ENCODE results near the gene CDK14. TPM values are rescaled to one million over a fixed set of nuclear protein-coding genes. Genes with fewer than 3 reads are reported as not detected.

CDK14 gene
- total RNA-seq, 2 donors from 2014 or later: 1.9 to 4.9 TPM

GRCh38 chr7:90968871-90969270 lies 372.8 kb downstream of the CDK14 start:
- intact Hi-C loops (cut with DNase I): no loop called here
- H3K36me3 ChIP-seq: no peaks in the 10 kb centered on the region
- no peaks in the 10 kb centered on the region for H3K27me3 ChIP-seq
- H3K4me3 ChIP-seq: no peak overlapping the region
- no peaks in the 10 kb centered on the region for H3K4me1 ChIP-seq
- TF ChIP-seq, protein P1, sequence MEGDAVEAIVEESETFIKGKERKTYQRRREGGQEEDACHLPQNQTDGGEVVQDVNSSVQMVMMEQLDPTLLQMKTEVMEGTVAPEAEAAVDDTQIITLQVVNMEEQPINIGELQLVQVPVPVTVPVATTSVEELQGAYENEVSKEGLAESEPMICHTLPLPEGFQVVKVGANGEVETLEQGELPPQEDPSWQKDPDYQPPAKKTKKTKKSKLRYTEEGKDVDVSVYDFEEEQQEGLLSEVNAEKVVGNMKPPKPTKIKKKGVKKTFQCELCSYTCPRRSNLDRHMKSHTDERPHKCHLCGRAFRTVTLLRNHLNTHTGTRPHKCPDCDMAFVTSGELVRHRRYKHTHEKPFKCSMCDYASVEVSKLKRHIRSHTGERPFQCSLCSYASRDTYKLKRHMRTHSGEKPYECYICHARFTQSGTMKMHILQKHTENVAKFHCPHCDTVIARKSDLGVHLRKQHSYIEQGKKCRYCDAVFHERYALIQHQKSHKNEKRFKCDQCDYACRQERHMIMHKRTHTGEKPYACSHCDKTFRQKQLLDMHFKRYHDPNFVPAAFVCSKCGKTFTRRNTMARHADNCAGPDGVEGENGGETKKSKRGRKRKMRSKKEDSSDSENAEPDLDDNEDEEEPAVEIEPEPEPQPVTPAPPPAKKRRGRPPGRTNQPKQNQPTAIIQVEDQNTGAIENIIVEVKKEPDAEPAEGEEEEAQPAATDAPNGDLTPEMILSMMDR (IDR thresholded peaks at IDR 0.05): no peak
- no peaks in the 10 kb centered on the region for H3K9me3 ChIP-seq
- no peak overlapping the region for H3K9ac ChIP-seq (ENCODE audit: low read depth in 2 of 2, low read length in 2 of 2)
- H3K27ac ChIP-seq: no peak overlapping the region
- DNase-seq: no peak

DNA sequence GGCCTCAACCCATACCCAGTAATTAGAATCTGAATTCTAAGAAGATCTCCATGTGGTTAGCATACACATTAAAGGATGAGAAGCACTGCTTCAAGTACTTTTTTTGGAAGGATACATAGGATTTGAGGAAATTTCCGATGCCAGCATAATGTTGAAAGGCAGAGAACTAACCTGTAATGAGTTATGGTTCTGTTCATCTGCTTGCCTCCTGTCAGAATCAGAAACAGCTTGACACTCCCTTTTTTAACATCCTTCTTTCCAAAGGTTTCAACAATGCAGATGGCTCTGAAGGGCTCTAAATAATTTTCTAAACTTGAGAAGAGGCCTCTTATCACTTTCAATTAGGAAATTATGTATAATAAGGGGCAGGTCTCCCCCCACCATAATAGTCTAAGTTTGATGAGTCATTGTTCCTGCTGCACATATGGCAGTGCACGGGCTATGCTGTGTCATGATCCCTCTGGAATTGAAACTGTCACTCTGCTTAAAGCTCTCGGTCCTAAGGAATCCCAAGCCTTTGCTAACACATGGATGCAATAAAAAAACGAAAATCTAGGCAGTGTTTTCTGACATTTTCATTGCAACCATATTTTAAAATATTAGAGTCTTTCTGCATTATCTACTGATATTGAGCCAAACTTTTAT lies 376.9 kb downstream of the CDK14 start:
- Histone ChIP-seq H3K4me1 (no peaks in the 10 kb centered on the region), H3K9me3 (no peaks in the 10 kb centered on the region), H3K27ac (no peak overlapping the region), H3K36me3 (no peaks in the 10 kb centered on the region), H3K27me3 (no peaks in the 10 kb centered on the region), H3K4me3 (no peak overlapping the region), H3K9ac (ENCODE audit: low read depth in 2 of 2, low read length in 2 of 2) (no peak overlapping the region)
- no peak for DNase-seq
- intact Hi-C loops (cut with DNase I): no loop called here
- TF ChIP-seq, protein P1 (IDR thresholded peaks at IDR 0.05): no peak

DNA sequence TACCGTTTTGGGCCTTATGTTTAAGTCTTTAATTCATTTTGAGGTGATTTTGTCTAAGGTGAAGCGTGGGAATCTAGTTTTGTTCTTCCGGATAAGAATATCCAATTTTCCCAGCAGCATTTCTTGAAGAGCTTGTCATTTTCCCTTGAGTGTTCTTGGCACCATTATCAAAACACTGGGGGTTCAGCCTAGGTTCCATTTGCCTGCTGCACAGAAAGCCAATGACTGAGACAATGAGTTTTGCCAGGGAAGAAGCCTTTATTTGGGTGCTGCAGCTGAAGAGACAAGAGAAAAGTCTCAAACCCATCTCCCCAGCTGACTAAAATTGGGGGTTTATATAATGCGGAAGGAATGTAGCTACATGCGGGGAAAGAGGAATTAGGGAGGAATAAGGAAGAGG lies 380.9 kb downstream of the CDK14 start:
- Histone ChIP-seq H3K9me3 (no peaks in the 10 kb centered on the region), H3K4me1 (no peaks in the 10 kb centered on the region), H3K27ac (no peak overlapping the region), H3K4me3 (no peak overlapping the region), H3K27me3 (no peaks in the 10 kb centered on the region), H3K36me3 (no peaks in the 10 kb centered on the region), H3K9ac (ENCODE audit: low read depth in 2 of 2, low read length in 2 of 2) (no peak overlapping the region)
- intact Hi-C loops (cut with DNase I): no loop called here
- no peak for DNase-seq
- TF ChIP-seq, protein P1 (IDR thresholded peaks at IDR 0.05): no peak

- Histone ChIP-seq H3K9ac (ENCODE audit: low read depth in 2 of 2, low read length in 2 of 2) (no peak overlapping the region), H3K27me3 (no peaks in the 10 kb centered on the region), H3K27ac (no peak overlapping the region), H3K36me3 (no peaks in the 10 kb centered on the region), H3K4me1 (no peaks in the 10 kb centered on the region), H3K4me3 (no peak overlapping the region), H3K9me3 (no peaks in the 10 kb centered on the region)
- TF ChIP-seq, protein P1 (IDR thresholded peaks at IDR 0.05): no peak
- no peak for DNase-seq
- intact Hi-C loops (cut with DNase I): no loop called here
These were observed 384.4 kb downstream of the CDK14 start for GRCh38 chr7:90980545-90980944.

GRCh38 chr7:90982228-90982627 lies 386.1 kb downstream of the CDK14 start:
- Histone ChIP-seq H3K9ac (ENCODE audit: low read depth in 2 of 2, low read length in 2 of 2) (no peak overlapping the region), H3K27ac (no peak overlapping the region), H3K9me3 (no peaks in the 10 kb centered on the region), H3K4me3 (no peak overlapping the region), H3K4me1 (no peaks in the 10 kb centered on the region), H3K27me3 (no peaks in the 10 kb centered on the region), H3K36me3 (no peaks in the 10 kb centered on the region)
- DNase-seq: no peak
- intact Hi-C loops (cut with DNase I): no loop called here
- TF ChIP-seq, protein P1 (IDR thresholded peaks at IDR 0.05): no peak

Data from colonic mucosa (tissue), 4 donors.